Cardiac fibroblast (primary cell): Measurements from ENCODE around the gene RRBP1.

Experiments
- DNase-seq, 2 donors: peaks; one replicate each; pipeline versions ENCODE4 v3.0.0 to v3.0.0-alpha.2; 2010; ENCODE audit warnings: low read depth in 2 of 2
- H3K4me3 ChIP-seq, 2 donors: replicated peaks in 1 of 2; 1 replicate in 1 of 2; 2 replicates in 1 of 2; pipeline ENCODE4 v1.5.1; 2011; ENCODE audit warnings: low read depth in 2 of 2, low read length in 2 of 2, mild to moderate bottlenecking in 2 of 2, moderate library complexity in 1 of 2
- TF ChIP-seq, protein P1 (sequence below): IDR thresholded peaks from one replicate; pipeline ENCODE4 v1.5.1; 2011; ENCODE audit warnings: low read depth, mild to moderate bottlenecking, low read length, inconsistent platforms

Gene RRBP1

GRCh38 chr20:17683218-17684076, 1.4 kb upstream of the RRBP1 start:
- no peak for DNase-seq
- TF ChIP-seq, protein P1, sequence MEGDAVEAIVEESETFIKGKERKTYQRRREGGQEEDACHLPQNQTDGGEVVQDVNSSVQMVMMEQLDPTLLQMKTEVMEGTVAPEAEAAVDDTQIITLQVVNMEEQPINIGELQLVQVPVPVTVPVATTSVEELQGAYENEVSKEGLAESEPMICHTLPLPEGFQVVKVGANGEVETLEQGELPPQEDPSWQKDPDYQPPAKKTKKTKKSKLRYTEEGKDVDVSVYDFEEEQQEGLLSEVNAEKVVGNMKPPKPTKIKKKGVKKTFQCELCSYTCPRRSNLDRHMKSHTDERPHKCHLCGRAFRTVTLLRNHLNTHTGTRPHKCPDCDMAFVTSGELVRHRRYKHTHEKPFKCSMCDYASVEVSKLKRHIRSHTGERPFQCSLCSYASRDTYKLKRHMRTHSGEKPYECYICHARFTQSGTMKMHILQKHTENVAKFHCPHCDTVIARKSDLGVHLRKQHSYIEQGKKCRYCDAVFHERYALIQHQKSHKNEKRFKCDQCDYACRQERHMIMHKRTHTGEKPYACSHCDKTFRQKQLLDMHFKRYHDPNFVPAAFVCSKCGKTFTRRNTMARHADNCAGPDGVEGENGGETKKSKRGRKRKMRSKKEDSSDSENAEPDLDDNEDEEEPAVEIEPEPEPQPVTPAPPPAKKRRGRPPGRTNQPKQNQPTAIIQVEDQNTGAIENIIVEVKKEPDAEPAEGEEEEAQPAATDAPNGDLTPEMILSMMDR, result no peak
- H3K4me3 ChIP-seq, result no peak overlapping the region

GRCh38 chr20:17682889-17683198, 802 bp upstream of the RRBP1 start:
- peak overlapping the region; percentile 50 to 64 for H3K4me3 ChIP-seq
- TF ChIP-seq, protein P1, result no peak
- DNase-seq, result no peak

- TF ChIP-seq, protein P1, result no peak
- peak overlapping the region; percentile 64 to 86 for H3K4me3 ChIP-seq
- no peak for DNase-seq
These were observed 328 bp downstream of the RRBP1 start for GRCh38 chr20:17681726-17682102.

GRCh38 chr20:17680836-17681725, 961 bp downstream of the RRBP1 start:
- TF ChIP-seq, protein P1, result peak; percentile 47
- peak overlapping the region; percentile 67 to 86 for H3K4me3 ChIP-seq
- peak; percentile 74 to 84 for DNase-seq

DNA sequence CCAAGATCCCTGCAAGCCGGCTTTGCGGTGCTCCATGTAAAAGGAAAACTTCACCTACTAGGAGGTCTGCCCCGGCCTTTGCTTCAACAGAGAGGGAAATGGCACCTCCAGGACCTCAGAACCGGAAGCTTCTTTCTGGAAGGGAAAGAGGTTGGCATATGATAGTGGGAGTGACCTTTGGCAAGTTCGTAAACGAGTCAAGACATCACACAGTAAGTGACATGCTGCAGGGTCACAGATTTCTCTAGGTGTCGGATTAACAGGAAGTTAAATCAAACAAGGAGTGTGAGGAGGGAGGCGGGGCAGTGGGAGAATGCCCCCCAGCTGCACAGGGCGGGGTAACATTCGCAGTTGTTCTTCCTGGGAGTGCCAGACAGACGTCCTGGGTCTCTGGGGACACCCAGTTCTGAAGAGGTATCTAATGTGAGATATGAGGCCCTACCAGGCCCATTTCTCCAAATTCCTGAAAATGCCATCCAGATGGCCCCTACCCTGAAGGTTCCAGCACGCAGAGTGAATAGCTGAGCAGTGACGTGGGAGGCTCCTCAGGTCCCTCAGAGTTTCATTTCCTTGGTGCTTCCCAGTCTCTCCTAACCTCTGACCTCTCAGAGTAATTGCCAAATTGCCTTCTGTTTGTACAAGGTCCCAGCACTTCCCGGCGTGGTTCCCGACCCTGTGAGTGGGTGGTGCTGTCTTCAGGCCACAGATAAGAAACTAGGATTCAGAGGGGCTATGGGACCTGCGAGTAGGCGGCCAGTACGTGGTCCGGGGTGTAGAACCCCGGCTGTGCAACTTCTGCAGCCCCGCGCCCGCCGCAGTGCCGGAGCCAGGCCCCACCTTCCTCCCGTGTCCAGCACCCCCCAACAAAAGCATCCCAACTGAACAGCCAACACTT, 1.9 kb downstream of the RRBP1 start:
- DNase-seq, result peak; percentile 80 to 86
- TF ChIP-seq, protein P1, result no peak
- peak overlapping the region; percentile 67 to 86 for H3K4me3 ChIP-seq

DNA sequence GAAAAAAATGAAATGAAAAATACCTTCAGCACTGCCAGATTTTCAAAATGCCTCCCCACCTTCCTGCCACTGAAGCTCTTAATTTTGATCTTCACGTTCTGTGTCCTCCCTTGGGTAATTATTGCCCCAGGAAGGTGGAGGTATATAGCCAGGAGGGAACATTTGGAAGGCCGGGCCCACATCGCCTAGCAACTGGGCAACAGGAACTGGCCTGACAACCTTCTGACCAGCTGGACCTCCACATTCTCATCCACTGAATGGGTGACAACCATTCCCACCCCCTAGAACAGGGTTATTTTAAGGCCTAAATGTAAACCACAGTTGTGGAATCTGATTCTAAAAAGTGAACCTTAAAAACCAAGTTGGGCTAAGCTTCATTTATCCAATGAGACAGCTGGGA, 3.2 kb downstream of the RRBP1 start:
- no peak for DNase-seq
- TF ChIP-seq, protein P1, result no peak
- H3K4me3 ChIP-seq, result no peak overlapping the region
